GM20000 (cell line): ENCODE measurements around the gene MRAS.
"Not testable (repeated sequence)": the region's sequence is repeated elsewhere in the genome, so short reads cannot be mapped to it uniquely, and the experiment has no call there.

ENCODE experiments used
- DNase-seq: peaks from one replicate; pipeline ENCODE4 v3.0.0; 2012; ENCODE audit warnings: low spot score
- TF ChIP-seq, protein P1 (sequence below): IDR thresholded peaks from 2 replicates; pipeline ENCODE4 v1.5.1; 2012; ENCODE audit warnings: mild to moderate bottlenecking, control low read depth; ENCODE audit errors: extremely low read depth, missing control alignments

Gene MRAS

GRCh38 chr3:138375447-138375846, 27.1 kb downstream of the MRAS start:
- TF ChIP-seq, protein P1, sequence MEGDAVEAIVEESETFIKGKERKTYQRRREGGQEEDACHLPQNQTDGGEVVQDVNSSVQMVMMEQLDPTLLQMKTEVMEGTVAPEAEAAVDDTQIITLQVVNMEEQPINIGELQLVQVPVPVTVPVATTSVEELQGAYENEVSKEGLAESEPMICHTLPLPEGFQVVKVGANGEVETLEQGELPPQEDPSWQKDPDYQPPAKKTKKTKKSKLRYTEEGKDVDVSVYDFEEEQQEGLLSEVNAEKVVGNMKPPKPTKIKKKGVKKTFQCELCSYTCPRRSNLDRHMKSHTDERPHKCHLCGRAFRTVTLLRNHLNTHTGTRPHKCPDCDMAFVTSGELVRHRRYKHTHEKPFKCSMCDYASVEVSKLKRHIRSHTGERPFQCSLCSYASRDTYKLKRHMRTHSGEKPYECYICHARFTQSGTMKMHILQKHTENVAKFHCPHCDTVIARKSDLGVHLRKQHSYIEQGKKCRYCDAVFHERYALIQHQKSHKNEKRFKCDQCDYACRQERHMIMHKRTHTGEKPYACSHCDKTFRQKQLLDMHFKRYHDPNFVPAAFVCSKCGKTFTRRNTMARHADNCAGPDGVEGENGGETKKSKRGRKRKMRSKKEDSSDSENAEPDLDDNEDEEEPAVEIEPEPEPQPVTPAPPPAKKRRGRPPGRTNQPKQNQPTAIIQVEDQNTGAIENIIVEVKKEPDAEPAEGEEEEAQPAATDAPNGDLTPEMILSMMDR: no peak
- no peak for DNase-seq

- TF ChIP-seq, protein P1: no peak
- DNase-seq: no peak
Observed at GRCh38 chr3:138376663-138377062, 28.3 kb downstream of the MRAS start.

DNA sequence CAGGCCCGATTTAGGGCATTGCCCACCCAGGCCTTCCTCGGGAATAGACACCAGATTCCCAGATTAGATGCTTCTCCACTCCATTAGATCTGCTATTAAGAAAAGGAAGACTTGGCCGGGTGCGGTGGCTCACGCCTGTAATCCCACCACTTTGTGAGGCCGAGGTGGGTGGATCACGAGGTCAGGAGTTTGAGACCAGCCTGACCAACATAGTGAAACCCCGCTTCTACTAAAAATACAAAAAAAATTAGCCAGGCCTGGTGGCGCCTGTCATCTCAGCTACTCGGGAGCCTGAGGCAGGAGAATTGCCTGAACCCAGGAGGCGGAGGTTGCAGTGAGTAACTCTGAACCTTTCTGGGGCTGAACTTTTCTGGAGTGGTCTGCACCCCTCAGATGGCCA, 28.8 kb downstream of the MRAS start:
- DNase-seq: not testable (repeated sequence)

GRCh38 chr3:138377804-138378203, 29.4 kb downstream of the MRAS start:
- no peak for DNase-seq
- TF ChIP-seq, protein P1: no peak

- TF ChIP-seq, protein P1: no peak
- DNase-seq: no peak
Observed at GRCh38 chr3:138378331-138378730, 30.0 kb downstream of the MRAS start.

DNA sequence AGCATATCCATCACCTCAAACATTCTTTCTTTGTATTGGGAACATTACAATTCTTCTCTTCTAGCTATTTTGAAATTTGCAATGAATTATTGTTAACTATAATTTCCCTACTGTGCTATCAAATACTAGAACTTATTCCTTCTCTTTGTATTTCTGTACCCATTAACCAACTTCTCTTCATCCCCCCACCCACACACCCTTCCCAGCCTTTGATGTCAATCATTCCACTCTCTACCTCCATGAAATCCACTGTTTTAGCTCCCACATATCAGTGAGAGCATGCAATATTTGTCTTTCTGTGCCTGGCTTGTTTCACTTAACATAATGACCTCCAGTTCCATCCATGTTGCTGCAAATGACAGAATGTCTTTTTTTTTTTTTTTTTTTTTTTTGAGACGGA, 30.6 kb downstream of the MRAS start:
- no peak for DNase-seq

DNA sequence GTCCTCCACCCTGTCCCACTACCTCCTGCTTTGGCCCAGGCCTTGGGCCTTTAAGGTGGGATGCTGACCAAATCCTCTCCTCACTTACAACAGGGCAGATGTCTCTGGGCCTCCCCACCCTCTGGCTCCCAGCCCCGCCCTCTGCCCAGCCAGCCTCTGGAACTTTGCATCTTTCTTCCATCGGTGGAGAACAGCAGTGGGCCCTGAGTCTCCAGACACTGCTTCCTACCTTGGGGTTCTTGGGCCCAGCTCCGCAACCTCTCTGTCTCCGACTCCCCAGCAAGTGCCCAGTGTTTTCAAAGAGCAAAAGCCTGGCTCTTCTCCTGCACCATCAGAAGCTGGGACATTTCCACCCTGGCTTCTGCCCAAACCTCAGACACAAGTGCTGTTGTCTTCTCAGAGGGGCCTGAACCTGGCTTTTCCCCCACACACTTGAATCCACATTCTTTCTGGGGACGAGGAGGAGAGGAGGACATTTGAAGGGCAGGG, 33.1 kb downstream of the MRAS start:
- TF ChIP-seq, protein P1: no peak

More for the DNA sequence above, 30.6 kb downstream of the MRAS start:
- TF ChIP-seq, protein P1: no peak

GRCh38 chr3:138381950-138382715, 33.8 kb downstream of the MRAS start:
- no peak for DNase-seq
- TF ChIP-seq, protein P1: no peak

More for the DNA sequence above, 33.1 kb downstream of the MRAS start:
- DNase-seq: no peak
